ENCODE measurements around the gene RNF31. TPM values are rescaled to one million over a fixed set of nuclear protein-coding genes. Genes with fewer than 3 reads are reported as not detected.

RNF31 gene
- total and polyA plus RNA-seq, 2 of the 13 experiments (the other 11 are each of a cell fraction or from before 2014, with no cell fraction given): 48.2 to 86.8 TPM

- no peak for TF ChIP-seq FOXM1 (CRISPR knock-in tag; IDR thresholded peaks at IDR 0.05)
- peak; percentile 2; the same call in 1 of the 2 replicates for TF ChIP-seq THAP9 (CRISPR knock-in tag; IDR thresholded peaks at IDR 0.05; ENCODE audit: borderline replicate concordance)
- no peak for TF ChIP-seq ZNF713 (CRISPR knock-in tag; IDR thresholded peaks at IDR 0.05)
- no peak for TF ChIP-seq ZNF281 (CRISPR knock-in tag; IDR thresholded peaks at IDR 0.05; ENCODE audit: borderline replicate concordance)
- TF ChIP-seq ZNF800 (CRISPR knock-in tag; IDR thresholded peaks at IDR 0.05): no peak
- 0 out of 2 replicates have a peak, but pooled peaks have one; percentile 5 for TF ChIP-seq ZNF749 (CRISPR knock-in tag; IDR thresholded peaks at IDR 0.05; ENCODE audit: borderline replicate concordance)
- no peak for TF ChIP-seq ZNF335 (CRISPR knock-in tag; IDR thresholded peaks at IDR 0.05)
- no peak for TF ChIP-seq TOE1 (CRISPR knock-in tag; IDR thresholded peaks at IDR 0.05)
- no peak for TF ChIP-seq PHB2 (IDR thresholded peaks at IDR 0.05; ENCODE audit: partially characterized antibody)
- no peak for TF ChIP-seq ZMYM4 (CRISPR knock-in tag; IDR thresholded peaks at IDR 0.05)
- TF ChIP-seq ZNF790 (CRISPR knock-in tag; IDR thresholded peaks at IDR 0.05; ENCODE audit: borderline replicate concordance): no peak
- TF ChIP-seq SATB2 (CRISPR knock-in tag; IDR thresholded peaks at IDR 0.05): no peak
- TF ChIP-seq ZNF121 (CRISPR knock-in tag; IDR thresholded peaks at IDR 0.05): no peak
- no peak for TF ChIP-seq ERF (CRISPR knock-in tag; IDR thresholded peaks at IDR 0.05)
- no peak for TF ChIP-seq ATF5 (CRISPR knock-in tag; IDR thresholded peaks at IDR 0.05; ENCODE audit: low read depth)
- TF ChIP-seq MIER2 (CRISPR knock-in tag; IDR thresholded peaks at IDR 0.05): no peak
- TF ChIP-seq SRY (CRISPR knock-in tag; IDR thresholded peaks at IDR 0.05): no peak
- TF ChIP-seq ATF6 (CRISPR knock-in tag; conservative IDR thresholded peaks at IDR 0.05): no peak
Observed at GRCh38 chr14:24136684-24137528, 10.4 kb upstream of the RNF31 start (continued).

All from HepG2 (cell line).